GM21528 (cell line): Measurements from ENCODE around the gene TADA3.
A peak's percentile ranks its signal among the peaks of the same experiment; 100 is the strongest.

Experiments used
- ATAC-seq: cut with Tn5 transposase; IDR thresholded peaks from one replicate; pipeline ENCODE4 v1.9.1; 2021; ENCODE audit warnings: mild to moderate bottlenecking, moderate library complexity; ENCODE audit not compliant: unreplicated experiment, low FRiP score

TADA3 gene

GRCh38 chr3:9792405-9793160 is at the start of gene TADA3, which contains the start of gene ARPC4:
TADA3 (minus strand) TSS chr3:9792473; CDS start chr3:9791466, 1,007 bp downstream.
ARPC4 (plus strand) TSS chr3:9793082; CDS start chr3:9793122, 40 bp downstream.
- peak; percentile 86 for ATAC-seq

GRCh38 chr3:9841015-9841414 is 48.7 kb upstream of the TADA3 start:
- no peak for ATAC-seq

- ATAC-seq = no peak
Observed at GRCh38 chr3:9838856-9839255, 46.6 kb upstream of the TADA3 start.

- no peak for ATAC-seq
Observed at GRCh38 chr3:9837701-9838582, 45.7 kb upstream of the TADA3 start.

GRCh38 chr3:9834520-9835380 is 42.5 kb upstream of the TADA3 start:
- ATAC-seq = no peak

- no peak for ATAC-seq
Observed at GRCh38 chr3:9833078-9833477, 40.8 kb upstream of the TADA3 start.

GRCh38 chr3:9831253-9831652 is 39.0 kb upstream of the TADA3 start:
- no peak for ATAC-seq

- ATAC-seq = no peak
Observed at GRCh38 chr3:9828801-9829755, 36.8 kb upstream of the TADA3 start.

- no peak for ATAC-seq
Observed at GRCh38 chr3:9826815-9827573, 34.7 kb upstream of the TADA3 start.

GRCh38 chr3:9825451-9826040 is 33.3 kb upstream of the TADA3 start:
- no peak for ATAC-seq

- ATAC-seq = no peak
Observed at GRCh38 chr3:9820946-9821345, 28.7 kb upstream of the TADA3 start.

GRCh38 chr3:9820543-9820942 is 28.3 kb upstream of the TADA3 start:
- ATAC-seq = no peak

- ATAC-seq = no peak
Observed at GRCh38 chr3:9818666-9819335, 26.5 kb upstream of the TADA3 start.

- no peak for ATAC-seq
Observed at GRCh38 chr3:9817436-9817835, 25.2 kb upstream of the TADA3 start.

- no peak for ATAC-seq
Observed at GRCh38 chr3:9815986-9816385, 23.7 kb upstream of the TADA3 start.

- no peak for ATAC-seq
Observed at GRCh38 chr3:9812870-9813483, 20.7 kb upstream of the TADA3 start.

- no peak for ATAC-seq
Observed at GRCh38 chr3:9810846-9811245, 18.6 kb upstream of the TADA3 start.

- ATAC-seq = no peak
Observed at GRCh38 chr3:9810433-9810770, 18.1 kb upstream of the TADA3 start.
